Heart right ventricle (tissue), 16 donors: Measurements from ENCODE around the gene GNAS-AS1. TPM values are rescaled to one million over a fixed set of nuclear protein-coding genes. Genes with fewer than 3 reads are reported as not detected.

Experiments
- ATAC-seq, 8 donors: fragments of 200-7000 bp; cut with Tn5 transposase; one replicate each; pipeline ENCODE4 v1.9.1; 2020; ENCODE audit warnings: mild to moderate bottlenecking in 8 of 8, moderate library complexity in 8 of 8, moderate number of reproducible peaks in 1 of 8
- DNase-seq, 2 donors: peaks; one replicate each; pipeline ENCODE4 v3.0.0-alpha.2; 2020
- H3K27ac ChIP-seq, 10 donors: fragments of 200-600 bp; sonication (generic) in 2 of 10; one replicate each; pipeline versions ENCODE4 v1.5.0 to v1.8.0; 2020 to 2022; ENCODE audit warnings: mild to moderate bottlenecking in 3 of 10
- H3K27me3 ChIP-seq, 7 donors: fragments of 200-600 bp; one replicate each; pipeline ENCODE4 v1.8.0; 2021 to 2022; ENCODE audit warnings: mild to moderate bottlenecking in 2 of 7
- H3K36me3 ChIP-seq, 9 donors: fragments of 200-600 bp; sonication (generic) in 1 of 9; one replicate each; pipeline versions ENCODE4 v1.5.0 to v1.8.0; 2020 to 2022; ENCODE audit warnings: mild to moderate bottlenecking in 2 of 9
- H3K4me1 ChIP-seq, 9 donors: fragments of 200-600 bp; sonication (generic) in 1 of 9; one replicate each; pipeline versions ENCODE4 v1.5.0 to v1.8.0; 2020 to 2022; ENCODE audit warnings: mild to moderate bottlenecking in 4 of 9
- H3K4me3 ChIP-seq, 10 donors: fragments of 200-600 bp; sonication (generic) in 2 of 10; one replicate each; pipeline versions ENCODE4 v1.5.0 to v1.8.0; 2020 to 2022; ENCODE audit warnings: mild to moderate bottlenecking in 7 of 10, moderate library complexity in 2 of 10
- H3K9me3 ChIP-seq, 11 donors: fragments of 200-600 bp in 10 of 11; sonication (generic) in 2 of 11; one replicate each; pipeline versions ENCODE4 v1.5.0 to v1.8.0; 2013 to 2022; ENCODE audit warnings: mild to moderate bottlenecking in 2 of 11, control low read depth in 1 of 11, moderate library complexity in 1 of 11
- WGBS, 2 donors: extraction: QIAGEN DNeasy Blood & Tissue Kit; methylation state at CpG; one replicate each; pipeline ENCODE4 v1.1.7; 2013; ENCODE audit warnings: inconsistent platforms in 1 of 2; 5-methylcytosine and 5-hydroxymethylcytosine counted together
- intact Hi-C, 10 donors: fragments of 100-400 bp; cut with DNase I; formaldehyde crosslinking; loops; one replicate each; pipeline versions ENCODE4 v1.11.1 to v1.14.2; 2022
- polyA plus RNA-seq, 2 donors: library from polyadenylated mRNA; stranded (reverse); fragments of 200-250 nt; gene quantifications; one replicate each; pipeline ENCODE4 v1.2.3, GENCODE V29; 2013
- total RNA-seq, 10 donors: library from RNA; stranded (reverse); fragmentation: NEBNext Ultra II Directional in 3 of 10; extraction: Animal tissue kit (Norgen Biotek cat#: 25700) in 3 of 10; gene quantifications; one replicate each; pipeline versions ENCODE4 v1.2.1 to v1.2.4, GENCODE V29; 2021 to 2023
- TF ChIP-seq, protein P1 (sequence below), 9 donors: fragments of 200-600 bp; sonication (generic) in 2 of 9; IDR thresholded peaks; one replicate each; pipeline versions ENCODE4 v1.5.0 to v1.8.0; 2021 to 2022; ENCODE audit warnings: antibody characterized with exemption in 9 of 9, mild to moderate bottlenecking in 5 of 9, moderate library complexity in 1 of 9
- donor health status: Arrhythmogenic right ventricular cardiomyopathy.
- donor health status: ischemic (EF 13 %, LVEDD 7.1; RV severe dilation, severe dysfunction).
- donor health status: healthy with polysubstance abuse.
- donor health status: DM: no; HTN: yes; CAD: no.
- donor health status: DM: no; HTN: no; CAD: no.
- donor health status: ischemic (EF 25% LVEDD 6.9; RV normal size, moderate dysfunction).
- donor health status: ischemic (EF 25% LVEDD 5.7; RV mildly dilated, moderate dysfunction).
- donor health status: healthy.
- donor health status: DM: yes; HTN: yes; CAD: no.
- donor health status: Ischemic cardiomyopathy.
- donor health status: ischemic (EF 35%, LVEDD 5.7; RV mildly dilated, moderate dysfunction).
- donor health status: nonischemic (EF 11% LVEDD 7.7; RV severe dilation, severe dysfunction).
- donor health status: DM: yes; HTN: yes; CAD: no.
- donor health status: PGD.
- donor health status: ischemic (EF 29% LVEDD 5.4; RV normal size, mild dysfunction).
- donor health status: nonischemic (EF 23%, LVEDD 6.1; RV moderate dilation, normal function).

Gene GNAS-AS1
- total and polyA plus RNA-seq, 12 donors: 0.06 to 1.5 (median 0.41) TPM

DNA sequence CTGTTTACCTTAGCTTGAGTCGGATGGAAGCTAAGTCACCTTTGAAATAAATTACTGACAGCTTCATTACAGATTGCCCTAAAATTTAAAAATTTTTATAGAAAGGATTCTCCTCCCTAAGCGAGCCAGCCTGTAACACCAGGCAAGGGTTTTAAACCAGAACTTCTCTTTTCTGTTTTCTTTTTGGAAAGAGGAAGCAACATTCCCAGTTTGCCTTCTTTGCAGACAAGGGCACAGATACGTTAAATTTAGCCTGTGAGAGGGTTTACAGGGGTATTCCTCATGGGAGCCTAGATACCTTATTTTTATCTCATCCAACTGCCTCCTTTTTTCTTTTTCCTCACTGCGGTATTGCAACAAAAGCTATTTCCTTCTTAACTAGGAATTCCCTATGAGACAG is 46.8 kb upstream of the GNAS-AS1 start:
- Histone ChIP-seq H3K4me1 (peaks cover 28 to 97% (median 88%) of the 10 kb centered on the region in 9 donors), H3K4me3 (peak overlapping the region in 3 of 10 donors; percentile 3 to 8 (median 6)), H3K27me3 (no peaks in the 10 kb centered on the region), H3K36me3 (peaks cover 0 to 68% (median 5%) of the 10 kb centered on the region in 9 donors), H3K9me3 (no peaks in the 10 kb centered on the region), H3K27ac (peak overlapping the region in 9 of 10 donors; percentile 2 to 100 (median 42))
- intact Hi-C loops: loop anchor here in 2 of 10 donors (5.0 to 10.0 kb wide), 2 partner anchors 85 to 117 kb away; partner anchors contain the start of genes NELFCD (in 2 of the 2) and TUBB1 (in 1 of the 2)
- no peak for DNase-seq
- TF ChIP-seq, protein P1, sequence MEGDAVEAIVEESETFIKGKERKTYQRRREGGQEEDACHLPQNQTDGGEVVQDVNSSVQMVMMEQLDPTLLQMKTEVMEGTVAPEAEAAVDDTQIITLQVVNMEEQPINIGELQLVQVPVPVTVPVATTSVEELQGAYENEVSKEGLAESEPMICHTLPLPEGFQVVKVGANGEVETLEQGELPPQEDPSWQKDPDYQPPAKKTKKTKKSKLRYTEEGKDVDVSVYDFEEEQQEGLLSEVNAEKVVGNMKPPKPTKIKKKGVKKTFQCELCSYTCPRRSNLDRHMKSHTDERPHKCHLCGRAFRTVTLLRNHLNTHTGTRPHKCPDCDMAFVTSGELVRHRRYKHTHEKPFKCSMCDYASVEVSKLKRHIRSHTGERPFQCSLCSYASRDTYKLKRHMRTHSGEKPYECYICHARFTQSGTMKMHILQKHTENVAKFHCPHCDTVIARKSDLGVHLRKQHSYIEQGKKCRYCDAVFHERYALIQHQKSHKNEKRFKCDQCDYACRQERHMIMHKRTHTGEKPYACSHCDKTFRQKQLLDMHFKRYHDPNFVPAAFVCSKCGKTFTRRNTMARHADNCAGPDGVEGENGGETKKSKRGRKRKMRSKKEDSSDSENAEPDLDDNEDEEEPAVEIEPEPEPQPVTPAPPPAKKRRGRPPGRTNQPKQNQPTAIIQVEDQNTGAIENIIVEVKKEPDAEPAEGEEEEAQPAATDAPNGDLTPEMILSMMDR (IDR thresholded peaks at IDR 0.05): no peak
- 28 to 31% methylated on average over 4 of the region's 4 CpGs for WGBS, 2 donors
- no peak for ATAC-seq

DNA sequence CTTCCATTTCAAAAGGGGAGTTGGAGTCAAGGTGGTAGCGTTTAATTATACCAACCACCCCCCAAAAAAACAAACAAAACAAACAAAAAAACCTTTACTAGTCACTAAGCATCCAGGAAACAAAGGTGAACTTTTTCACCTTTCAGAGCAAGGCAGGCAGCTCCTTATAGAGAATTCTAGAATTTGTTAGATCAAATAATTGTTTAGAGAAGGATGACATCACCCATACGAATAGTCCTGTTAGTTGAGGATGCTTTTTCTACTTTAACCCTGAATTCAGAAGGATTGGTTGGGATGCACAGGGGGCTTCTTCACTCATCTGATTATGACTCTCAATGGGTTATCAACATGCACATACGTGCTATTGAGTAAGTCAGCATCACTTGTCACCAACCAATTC is 46.1 kb upstream of the GNAS-AS1 start:
- intact Hi-C loops: loop anchor here in 2 of 10 donors (5.0 to 10.0 kb wide), 2 partner anchors 85 to 118 kb away; partner anchors contain the start of genes NELFCD (in 2 of the 2) and TUBB1 (in 1 of the 2)
- Histone ChIP-seq H3K36me3 (peaks cover 0 to 61% (median 5%) of the 10 kb centered on the region in 9 donors), H3K4me3 (no peak overlapping the region), H3K27me3 (no peaks in the 10 kb centered on the region), H3K27ac (peak overlapping the region in 5 of 10 donors; percentile 1 to 100 (median 47)), H3K9me3 (no peaks in the 10 kb centered on the region), H3K4me1 (peaks cover 28 to 91% (median 84%) of the 10 kb centered on the region in 9 donors)
- ATAC-seq: no peak
- 44 to 45% methylated on average over 3 of the region's 3 CpGs for WGBS, 2 donors
- TF ChIP-seq, protein P1 (IDR thresholded peaks at IDR 0.05): no peak
- DNase-seq: no peak

DNA sequence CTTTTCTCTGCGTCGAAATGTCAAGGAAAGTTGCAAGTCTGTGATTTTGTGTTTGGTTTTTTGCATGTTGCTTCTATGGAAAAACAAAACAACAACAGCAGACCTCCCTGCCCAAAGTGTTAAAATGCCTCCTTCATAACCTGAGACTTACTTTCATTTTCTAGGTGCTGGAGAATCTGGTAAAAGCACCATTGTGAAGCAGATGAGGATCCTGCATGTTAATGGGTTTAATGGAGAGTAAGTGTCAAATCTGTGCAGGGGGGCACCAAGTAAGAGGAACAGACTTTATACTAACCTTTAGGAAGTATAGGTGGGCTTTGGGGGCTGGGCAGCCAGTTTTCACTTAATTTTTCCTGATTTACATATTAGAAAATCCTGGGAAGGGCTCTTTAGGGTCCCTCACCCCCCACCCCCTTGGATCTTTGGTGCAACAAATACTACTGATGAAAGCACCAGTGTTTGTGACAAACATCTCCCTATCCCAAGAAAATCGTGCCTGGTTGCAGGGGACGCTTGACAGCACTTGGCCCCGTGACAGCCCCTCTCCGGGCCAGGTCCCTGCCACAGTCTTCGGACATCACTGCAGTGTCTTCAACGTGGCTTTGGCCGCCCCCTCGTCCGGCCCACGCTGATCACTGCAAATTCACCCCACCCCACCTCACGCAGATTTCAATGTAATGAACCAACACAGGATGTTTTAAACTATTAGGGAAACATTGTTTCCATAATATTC is 44.9 kb upstream of the GNAS-AS1 start:
- TF ChIP-seq, protein P1 (IDR thresholded peaks at IDR 0.05): no peak
- Histone ChIP-seq H3K27ac (peak overlapping the region in 7 of 10 donors; percentile 1 to 100 (median 47)), H3K36me3 (peaks cover 0 to 49% (median 5%) of the 10 kb centered on the region in 9 donors), H3K9me3 (no peaks in the 10 kb centered on the region), H3K4me1 (peaks cover 28 to 78% (median 74%) of the 10 kb centered on the region in 9 donors), H3K27me3 (no peaks in the 10 kb centered on the region), H3K4me3 (peak overlapping the region in 7 of 10 donors; percentile 4 to 92 (median 80))
- DNase-seq (peak in 1 of 2 donors; percentile 39), ATAC-seq (no peak)
- intact Hi-C loops: loop anchor here in 2 of 10 donors (5.0 to 10.0 kb wide), 2 partner anchors 87 to 119 kb away; partner anchors contain the start of genes NELFCD (in 2 of the 2) and TUBB1 (in 1 of the 2)
- 14 to 16% methylated on average over 13 of the region's 13 CpGs for WGBS, 2 donors

DNA sequence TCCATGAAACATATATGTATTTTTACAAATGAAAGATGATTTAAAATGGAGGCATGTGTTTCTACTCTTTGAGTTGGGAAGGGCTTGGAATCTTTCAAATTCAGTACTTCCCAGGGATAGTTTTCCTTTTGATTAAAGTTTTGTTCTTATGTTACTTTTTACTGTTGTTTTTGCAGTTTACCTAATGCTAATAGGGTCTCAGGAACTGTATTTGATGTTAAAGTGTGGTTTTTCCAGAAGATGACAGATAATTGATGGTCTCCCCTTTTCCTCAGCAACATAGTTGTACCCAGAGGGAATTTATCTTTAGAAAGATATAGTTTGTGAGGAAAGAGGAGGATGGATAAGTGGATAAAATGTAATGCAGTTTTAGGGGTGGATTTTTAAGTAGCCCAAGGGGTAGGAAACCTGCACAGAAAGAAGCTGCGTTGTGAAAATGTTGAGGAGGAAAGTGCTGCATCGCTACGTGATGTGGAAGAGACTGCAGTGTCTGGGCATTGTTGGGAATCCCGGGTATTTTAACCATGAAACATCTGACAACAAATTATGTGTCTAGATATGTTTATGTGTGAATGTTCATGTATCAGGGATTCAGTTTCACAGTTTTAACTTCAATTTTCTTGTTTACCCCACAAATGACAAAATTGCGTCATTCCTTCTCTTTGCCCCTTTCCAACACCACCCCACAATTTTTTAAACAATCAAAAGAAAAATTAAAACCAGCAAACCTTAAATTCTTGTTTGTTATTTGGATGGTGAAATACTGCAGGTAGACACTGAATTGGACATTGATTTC is 44.1 kb upstream of the GNAS-AS1 start:
- no peaks in the 10 kb centered on the region for H3K27me3 ChIP-seq
- WGBS, 2 donors: 21 to 24% methylated on average over 5 of the region's 5 CpGs
- no peak for DNase-seq
- intact Hi-C loops: loop anchor here in 6 of 10 donors (5.0 to 10.0 kb wide), 3 partner anchors 87 to 137 kb away; partner anchors contain the start of genes ATP5F1E (in 5 of the 6), NELFCD (in 4 of the 6) and TUBB1 (in 1 of the 6)
- ATAC-seq: no peak
- peaks cover 28 to 71% (median 66%) of the 10 kb centered on the region in 9 donors for H3K4me1 ChIP-seq
- no peaks in the 10 kb centered on the region for H3K9me3 ChIP-seq
- H3K4me3 ChIP-seq: peak overlapping the region in 6 of 10 donors; percentile 8 to 92 (median 82)
- peaks cover 0 to 43% (median 5%) of the 10 kb centered on the region in 9 donors for H3K36me3 ChIP-seq
- H3K27ac ChIP-seq: peak overlapping the region in 6 of 10 donors; percentile 11 to 100 (median 78)
- TF ChIP-seq, protein P1 (IDR thresholded peaks at IDR 0.05): no peak
